Thyroid gland (tissue), 4 donors: ENCODE data around the gene INSM2. TPM values are rescaled to one million over a fixed set of nuclear protein-coding genes. Genes with fewer than 3 reads are reported as not detected.

Experiments
- DNase-seq, 2 donors: peaks; one replicate each; pipeline ENCODE4 v3.0.0-alpha.2; 2019
- H3K27ac ChIP-seq, 3 donors: fragments of 200-600 bp; sonication (generic); 1 replicate in 2 of 3; 2 replicates in 1 of 3; pipeline ENCODE4 v1.5.1; 2016 to 2019; ENCODE audit warnings: mild to moderate bottlenecking in 1 of 3, moderate library complexity in 1 of 3
- H3K27me3 ChIP-seq: fragments of 200-600 bp; sonication (generic); one replicate; pipeline ENCODE4 v1.5.1; 2019
- H3K36me3 ChIP-seq, 2 donors: fragments of 200-600 bp; sonication (generic); one replicate each; pipeline ENCODE4 v1.5.1; 2016 to 2019
- H3K4me1 ChIP-seq, 2 donors: fragments of 200-600 bp; sonication (generic); one replicate each; pipeline ENCODE4 v1.5.1; 2017 to 2019
- H3K4me3 ChIP-seq, 3 donors: fragments of 200-600 bp; sonication (generic); replicated peaks in 1 of 3; 1 replicate in 2 of 3; 2 replicates in 1 of 3; pipeline ENCODE4 v1.5.1; 2016; ENCODE audit warnings: mild to moderate bottlenecking in 1 of 3
- H3K9me3 ChIP-seq: fragments of 200-600 bp; sonication (generic); one replicate; pipeline ENCODE4 v1.5.1; 2017
- POLR2A ChIP-seq, 2 donors: fragments of 450-650 bp; IDR thresholded peaks; one replicate each; pipeline ENCODE4 v1.6.1; 2017; ENCODE audit warnings: antibody characterized with exemption in 2 of 2, mild to moderate bottlenecking in 2 of 2, moderate library complexity in 1 of 2
- WGBS, 2 donors: methylation state at CpG; one replicate each; pipeline ENCODE4 v1.1.5; 2017; 5-methylcytosine and 5-hydroxymethylcytosine counted together
- intact Hi-C: fragments of 100-400 bp; cut with DNase I; formaldehyde crosslinking; loops from one replicate; pipeline ENCODE4 v1.15.1; 2023
- total RNA-seq, 4 donors: library from RNA; depleted of rRNA; stranded (reverse); fragments of >200 nt; gene quantifications; one replicate each; pipeline ENCODE4 v1.2.3, GENCODE V29; 2016
- TF ChIP-seq, protein P1 (sequence below), 6 experiments: fragments of 200-600 bp in 3 of 6; fragments of 450-650 bp in 3 of 6; sonication (generic) in 3 of 6; IDR thresholded peaks; one replicate each; pipeline ENCODE4 v1.5.1; 2016 to 2019; ENCODE audit warnings: antibody characterized with exemption in 6 of 6, mild to moderate bottlenecking in 2 of 6, inconsistent platforms in 1 of 6, moderate library complexity in 1 of 6

INSM2 gene
- total RNA-seq, 4 donors from 2014 or later: not detected

DNA sequence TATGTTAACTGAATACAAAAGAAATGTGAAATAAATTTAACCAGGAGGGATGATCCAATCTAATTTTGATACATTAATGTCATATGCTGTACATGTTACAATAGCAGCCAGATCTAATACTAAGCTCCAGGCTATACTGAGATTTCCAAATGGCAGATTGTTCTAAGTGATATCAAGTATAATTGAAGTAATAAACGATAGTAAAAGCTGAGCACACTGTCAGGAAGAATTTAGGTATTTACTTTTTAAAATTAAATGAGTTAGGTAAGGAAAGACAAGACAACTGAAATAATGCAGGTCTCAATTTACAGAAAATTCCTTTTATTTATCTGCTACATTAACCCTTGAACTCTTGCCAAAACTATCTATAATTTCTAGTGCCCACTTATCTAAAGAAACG, 39.9 kb downstream of the INSM2 start:
- H3K9me3 ChIP-seq: no peaks in the 10 kb centered on the region
- DNase-seq: no peak
- H3K27me3 ChIP-seq: no peaks in the 10 kb centered on the region
- TF ChIP-seq, protein P1, sequence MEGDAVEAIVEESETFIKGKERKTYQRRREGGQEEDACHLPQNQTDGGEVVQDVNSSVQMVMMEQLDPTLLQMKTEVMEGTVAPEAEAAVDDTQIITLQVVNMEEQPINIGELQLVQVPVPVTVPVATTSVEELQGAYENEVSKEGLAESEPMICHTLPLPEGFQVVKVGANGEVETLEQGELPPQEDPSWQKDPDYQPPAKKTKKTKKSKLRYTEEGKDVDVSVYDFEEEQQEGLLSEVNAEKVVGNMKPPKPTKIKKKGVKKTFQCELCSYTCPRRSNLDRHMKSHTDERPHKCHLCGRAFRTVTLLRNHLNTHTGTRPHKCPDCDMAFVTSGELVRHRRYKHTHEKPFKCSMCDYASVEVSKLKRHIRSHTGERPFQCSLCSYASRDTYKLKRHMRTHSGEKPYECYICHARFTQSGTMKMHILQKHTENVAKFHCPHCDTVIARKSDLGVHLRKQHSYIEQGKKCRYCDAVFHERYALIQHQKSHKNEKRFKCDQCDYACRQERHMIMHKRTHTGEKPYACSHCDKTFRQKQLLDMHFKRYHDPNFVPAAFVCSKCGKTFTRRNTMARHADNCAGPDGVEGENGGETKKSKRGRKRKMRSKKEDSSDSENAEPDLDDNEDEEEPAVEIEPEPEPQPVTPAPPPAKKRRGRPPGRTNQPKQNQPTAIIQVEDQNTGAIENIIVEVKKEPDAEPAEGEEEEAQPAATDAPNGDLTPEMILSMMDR (IDR thresholded peaks at IDR 0.05): no peak
- H3K36me3 ChIP-seq: no peaks in the 10 kb centered on the region
- no peak overlapping the region for H3K4me3 ChIP-seq
- no peak overlapping the region for H3K27ac ChIP-seq
- intact Hi-C loops: no loop called here
- no peaks in the 10 kb centered on the region for H3K4me1 ChIP-seq
- WGBS, 2 donors: 81 to 90% methylated on average over 2 of the region's 2 CpGs

DNA sequence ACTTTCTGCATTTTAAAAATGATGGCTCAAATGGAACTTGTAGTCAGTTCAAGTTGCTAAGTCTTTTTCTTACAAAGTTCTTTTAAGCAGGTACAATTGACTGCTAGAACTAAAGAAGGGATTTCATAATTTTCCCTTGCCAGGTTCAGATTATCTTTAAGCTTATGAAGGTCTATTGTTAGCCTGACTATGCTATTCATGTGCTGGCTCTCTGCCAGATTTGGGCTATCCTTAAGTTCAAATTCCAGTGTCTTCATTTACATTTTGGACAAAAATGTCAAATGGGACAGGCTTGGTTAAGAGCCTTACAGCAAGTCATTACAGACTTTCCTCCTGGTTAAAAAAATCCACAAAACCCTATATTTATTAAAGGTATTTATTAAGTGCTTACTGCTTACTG, 42.3 kb downstream of the INSM2 start:
- no peak for TF ChIP-seq POLR2A (IDR thresholded peaks at IDR 0.05)
- intact Hi-C loops: no loop called here

DNA sequence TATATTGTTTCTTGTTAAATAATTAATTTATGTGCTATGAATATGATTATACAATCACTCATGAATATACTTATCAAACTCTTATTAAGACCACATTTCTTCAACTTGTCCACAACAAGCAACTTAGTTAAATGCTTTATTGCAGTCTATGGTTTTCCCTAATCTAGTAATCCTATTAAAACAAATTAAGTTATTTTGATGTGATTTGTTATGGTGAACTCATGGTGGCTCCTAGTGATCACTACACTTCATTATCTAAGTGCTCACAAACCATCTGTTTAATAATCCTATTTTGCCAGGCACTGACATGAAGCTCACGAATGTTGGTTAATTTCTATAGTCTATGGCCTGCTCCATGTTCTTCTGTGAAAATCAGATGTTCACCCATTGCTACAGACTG, 42.9 kb downstream of the INSM2 start:
- H3K27ac ChIP-seq: no peak overlapping the region
- no peak for DNase-seq
- TF ChIP-seq, protein P1 (IDR thresholded peaks at IDR 0.05): no peak
- TF ChIP-seq POLR2A (IDR thresholded peaks at IDR 0.05): no peak
- no peaks in the 10 kb centered on the region for H3K9me3 ChIP-seq
- H3K27me3 ChIP-seq: no peaks in the 10 kb centered on the region
- no peaks in the 10 kb centered on the region for H3K4me1 ChIP-seq
- H3K36me3 ChIP-seq: no peaks in the 10 kb centered on the region
- no peak overlapping the region for H3K4me3 ChIP-seq
- WGBS, 2 donors: 95 to 100% methylated on average over 1 of the region's 1 CpG
- intact Hi-C loops: no loop called here

More for the DNA sequence above, 42.3 kb downstream of the INSM2 start:
- Histone ChIP-seq H3K9me3 (no peaks in the 10 kb centered on the region), H3K36me3 (no peaks in the 10 kb centered on the region), H3K4me3 (no peak overlapping the region), H3K27ac (no peak overlapping the region), H3K27me3 (no peaks in the 10 kb centered on the region), H3K4me1 (no peaks in the 10 kb centered on the region)
- DNase-seq: no peak

DNA sequence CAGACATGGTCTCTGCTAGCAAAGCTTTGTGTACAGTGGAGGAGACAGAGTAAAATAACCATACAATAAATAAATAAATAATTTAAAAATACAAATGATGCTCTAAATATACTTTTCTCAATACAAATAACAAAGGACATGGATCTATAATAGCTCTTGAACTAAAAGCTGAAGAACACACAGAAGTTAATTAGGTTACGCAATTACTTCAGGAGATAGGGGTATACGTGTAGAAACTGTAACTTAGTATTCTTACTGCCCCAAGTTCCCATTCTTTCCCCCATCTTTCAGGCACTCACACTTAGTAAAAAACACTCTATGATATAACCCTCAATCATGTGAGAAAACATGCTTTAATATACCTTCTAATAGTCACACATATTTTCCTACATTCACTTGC, 44.2 kb downstream of the INSM2 start:
- Histone ChIP-seq H3K4me3 (no peak overlapping the region), H3K27ac (no peak overlapping the region), H3K9me3 (no peaks in the 10 kb centered on the region), H3K27me3 (no peaks in the 10 kb centered on the region), H3K36me3 (no peaks in the 10 kb centered on the region), H3K4me1 (no peaks in the 10 kb centered on the region)
- intact Hi-C loops: no loop called here
- TF ChIP-seq POLR2A (IDR thresholded peaks at IDR 0.05): no peak
- TF ChIP-seq, protein P1 (IDR thresholded peaks at IDR 0.05): no peak
- WGBS, 2 donors: 92 to 95% methylated on average over 2 of the region's 2 CpGs
- no peak for DNase-seq

DNA sequence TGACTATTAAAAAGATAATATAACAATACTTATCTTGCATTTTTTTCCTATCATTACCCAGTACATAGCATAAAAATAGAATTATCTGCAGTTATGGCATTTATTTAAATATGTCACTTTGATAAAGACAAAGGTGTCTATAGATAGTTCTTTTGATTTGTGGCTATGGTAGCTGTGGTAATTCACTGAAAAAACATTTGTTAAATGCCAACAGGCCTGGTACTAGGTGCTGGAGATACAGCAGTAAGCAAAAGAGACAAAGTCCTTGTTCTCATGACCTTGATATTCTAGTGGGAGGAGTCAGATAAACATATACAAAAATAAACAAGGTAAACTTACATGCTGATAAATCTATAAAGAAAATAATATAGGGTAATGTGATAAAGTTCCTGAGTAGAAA, 44.7 kb downstream of the INSM2 start:
- no peak overlapping the region for H3K4me3 ChIP-seq
- H3K4me1 ChIP-seq: no peaks in the 10 kb centered on the region
- intact Hi-C loops: no loop called here
- H3K27ac ChIP-seq: no peak overlapping the region
- TF ChIP-seq POLR2A (IDR thresholded peaks at IDR 0.05): no peak
- TF ChIP-seq, protein P1 (IDR thresholded peaks at IDR 0.05): no peak
- H3K36me3 ChIP-seq: no peaks in the 10 kb centered on the region
- H3K27me3 ChIP-seq: no peaks in the 10 kb centered on the region
- DNase-seq: no peak
- H3K9me3 ChIP-seq: no peaks in the 10 kb centered on the region

Other genes with a start within 250 kb of the INSM2 start
- 100 to 1,000 TPM; 107 to 157 (median 120) TPM for gene PSMA6, start 241.8 kb upstream of the INSM2 start, total RNA-seq
- gene NFKBIA, start 129.4 kb upstream of the INSM2 start, total RNA-seq: 100 to 1,000 TPM; 200 to 434 (median 356) TPM